GM19372 (cell line): ENCODE results near the gene VPS45.
"Not testable (repeated sequence)": the region's sequence is repeated elsewhere in the genome, so short reads cannot be mapped to it uniquely, and the experiment has no call there.

Experiments
- ATAC-seq: cut with Tn5 transposase; IDR thresholded peaks from one replicate; pipeline ENCODE4 v1.9.1; 2021; ENCODE audit warnings: mild to moderate bottlenecking, low read depth, moderate library complexity; ENCODE audit not compliant: unreplicated experiment

The VPS45 gene

DNA sequence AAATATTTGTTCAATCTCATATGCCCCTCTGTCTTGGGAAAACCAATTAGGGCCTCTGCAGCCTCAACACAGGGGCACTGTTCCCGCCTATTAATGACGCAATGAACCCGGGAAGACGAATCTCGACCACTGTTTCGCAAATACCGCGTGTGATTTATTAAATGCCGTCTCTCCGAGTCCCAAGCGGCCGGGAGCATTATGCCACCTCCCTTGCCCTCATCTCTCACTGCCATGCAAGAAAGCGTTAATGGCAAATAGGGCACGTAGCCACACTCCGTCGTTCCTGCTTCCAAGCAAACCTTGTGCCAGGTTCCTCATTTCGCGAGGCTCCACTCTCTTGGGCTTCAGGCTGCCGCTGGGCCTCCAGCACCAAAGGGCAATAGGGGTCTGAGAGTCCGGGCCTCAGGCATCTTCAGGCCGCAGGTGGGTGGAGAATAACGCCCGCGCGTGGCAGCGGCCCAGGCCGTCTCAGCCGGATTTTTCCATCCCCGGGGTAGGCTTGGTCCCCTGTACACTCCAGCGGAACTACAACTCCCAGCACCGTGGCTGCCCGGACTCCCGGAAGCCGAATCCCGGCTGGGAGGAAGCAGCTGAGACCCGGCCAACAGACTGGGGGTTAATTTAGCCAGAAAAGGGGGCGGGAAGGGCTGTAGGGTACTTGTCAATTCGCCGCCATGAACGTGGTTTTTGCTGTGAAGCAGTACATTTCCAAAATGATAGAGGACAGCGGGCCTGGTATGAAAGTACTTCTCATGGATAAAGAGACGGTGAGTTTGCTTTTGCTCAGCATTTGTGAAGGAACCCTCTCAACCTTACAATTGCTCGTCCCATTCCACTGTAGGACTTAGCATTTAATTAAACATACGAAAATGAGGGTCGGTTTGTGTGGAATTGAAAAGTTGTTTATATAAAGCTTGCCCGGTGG, at the start of gene VPS45:
TSS of gene VPS45 (plus strand) at position 593 of the 925 bp plus-strand sequence. CDS start at position 675, 82 bp downstream.
- ATAC-seq, result peak; percentile 83

- no peak for ATAC-seq
These were observed 49.4 kb upstream of the VPS45 start for GRCh38 chr1:150018165-150018564.

- ATAC-seq, result no peak
These were observed 46.9 kb upstream of the VPS45 start for GRCh38 chr1:150020711-150021110.

DNA sequence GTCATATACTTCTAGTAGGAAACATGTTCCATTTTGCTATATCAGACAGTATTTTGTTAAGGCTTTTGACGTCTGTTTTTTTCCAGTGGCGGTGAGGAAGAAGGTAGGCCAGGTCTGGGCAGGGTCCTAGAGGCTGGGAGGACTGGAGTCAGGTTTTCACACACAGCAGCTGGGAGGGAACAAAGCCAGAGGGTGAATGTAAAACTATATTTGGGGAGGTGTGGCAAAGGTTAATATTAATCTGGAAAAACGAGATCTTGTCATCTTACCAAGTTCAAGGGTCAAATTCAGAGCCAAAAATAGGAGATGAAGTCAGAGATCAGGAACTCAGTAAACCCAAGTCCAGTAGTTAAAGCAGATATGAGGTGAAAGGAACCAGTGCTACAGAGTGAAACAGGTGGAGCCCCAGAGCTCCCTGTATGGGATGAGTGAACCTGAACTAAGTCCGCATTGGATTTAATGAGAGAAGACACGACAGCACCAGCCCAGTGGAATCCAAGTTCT, 46.3 kb upstream of the VPS45 start:
- ATAC-seq, result no peak

DNA sequence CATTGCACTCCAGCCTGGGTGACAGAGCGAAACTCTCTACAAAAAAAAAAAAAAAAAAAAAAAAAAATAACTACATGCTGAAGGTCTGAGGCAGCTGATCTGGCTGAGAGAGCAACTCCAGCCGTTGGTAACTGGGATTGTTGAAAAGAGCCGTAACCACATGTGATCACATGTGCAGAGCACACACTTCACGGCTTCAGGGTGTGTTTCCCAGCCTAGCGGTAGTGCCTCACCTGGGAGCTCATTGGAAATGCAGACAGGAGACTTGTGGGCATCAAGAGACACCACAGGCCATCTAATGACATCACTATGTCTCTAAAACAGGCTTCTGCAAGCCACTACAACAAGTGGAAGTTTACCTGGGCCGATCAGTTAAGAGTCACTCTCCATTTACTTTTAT, 45.2 kb upstream of the VPS45 start:
- no peak for ATAC-seq

DNA sequence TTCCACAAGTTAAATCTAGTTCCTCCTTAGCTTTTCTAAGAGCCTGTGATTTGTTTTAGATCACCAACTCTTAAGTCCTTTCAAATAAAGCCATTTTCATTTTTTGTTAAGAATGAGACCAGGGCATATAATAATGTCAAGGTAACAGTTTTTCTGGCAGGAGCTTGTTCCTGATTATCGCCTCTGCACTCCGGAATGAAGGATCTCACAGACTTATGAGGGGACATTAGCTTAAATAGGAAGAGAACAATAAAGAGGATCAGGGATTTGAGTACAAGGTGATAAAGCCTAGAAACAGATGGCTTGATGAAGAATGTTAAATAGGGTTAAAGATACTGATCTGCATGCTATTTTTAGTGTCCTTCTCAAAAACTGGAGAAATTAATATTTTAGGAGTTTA, 43.4 kb upstream of the VPS45 start:
- no peak for ATAC-seq

- no peak for ATAC-seq
These were observed 39.3 kb upstream of the VPS45 start for GRCh38 chr1:150028322-150028721.

GRCh38 chr1:150034336-150034735, 33.2 kb upstream of the VPS45 start:
- ATAC-seq, result no peak

DNA sequence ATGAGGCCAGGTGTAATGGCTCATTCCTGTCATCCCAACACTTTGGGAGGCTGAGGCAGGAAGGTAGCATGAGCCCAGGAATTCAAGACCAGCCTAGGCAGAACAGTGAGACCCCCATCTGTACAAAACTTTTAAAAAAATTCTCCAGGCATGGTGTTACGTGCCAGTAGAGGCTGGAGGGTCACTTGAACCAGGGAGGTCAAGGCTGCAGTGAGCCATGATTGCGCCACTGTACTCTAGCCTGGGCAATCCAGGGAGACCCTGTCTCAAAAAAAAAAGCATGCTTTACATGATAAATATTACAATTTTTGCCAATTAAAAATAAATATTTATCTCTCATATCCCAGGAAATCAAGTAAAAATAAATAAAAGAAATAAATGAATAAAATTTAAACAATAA, 17.6 kb upstream of the VPS45 start:
- no peak for ATAC-seq

- ATAC-seq, result no peak
These were observed 16.5 kb upstream of the VPS45 start for GRCh38 chr1:150051089-150051373.

- ATAC-seq, result not testable (repeated sequence)
These were observed 15.6 kb upstream of the VPS45 start for GRCh38 chr1:150051905-150052412.

GRCh38 chr1:150053926-150054325, 13.7 kb upstream of the VPS45 start:
- no peak for ATAC-seq

- ATAC-seq, result not testable (repeated sequence)
These were observed 12.1 kb upstream of the VPS45 start for GRCh38 chr1:150055507-150055906.

GRCh38 chr1:150056407-150056806, 11.2 kb upstream of the VPS45 start:
- no peak for ATAC-seq

DNA sequence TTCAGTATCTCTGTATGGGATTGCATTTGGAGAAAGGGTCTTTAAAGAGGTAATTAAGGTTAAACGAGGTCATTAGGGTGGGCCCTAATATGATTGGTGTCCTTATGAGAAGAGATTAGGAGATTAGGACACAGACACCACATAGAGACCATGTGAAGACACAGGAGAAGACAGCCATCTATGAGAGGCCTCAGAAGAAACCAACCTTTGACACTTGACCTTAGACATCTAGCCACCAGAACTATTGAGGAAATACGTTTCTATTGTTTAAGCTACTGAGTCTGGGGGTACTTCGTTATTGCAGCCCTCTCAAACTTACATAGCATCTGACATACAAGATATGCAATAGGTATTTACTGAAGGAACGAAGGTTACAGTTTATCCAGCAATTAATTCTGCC, 7.3 kb upstream of the VPS45 start:
- no peak for ATAC-seq

DNA sequence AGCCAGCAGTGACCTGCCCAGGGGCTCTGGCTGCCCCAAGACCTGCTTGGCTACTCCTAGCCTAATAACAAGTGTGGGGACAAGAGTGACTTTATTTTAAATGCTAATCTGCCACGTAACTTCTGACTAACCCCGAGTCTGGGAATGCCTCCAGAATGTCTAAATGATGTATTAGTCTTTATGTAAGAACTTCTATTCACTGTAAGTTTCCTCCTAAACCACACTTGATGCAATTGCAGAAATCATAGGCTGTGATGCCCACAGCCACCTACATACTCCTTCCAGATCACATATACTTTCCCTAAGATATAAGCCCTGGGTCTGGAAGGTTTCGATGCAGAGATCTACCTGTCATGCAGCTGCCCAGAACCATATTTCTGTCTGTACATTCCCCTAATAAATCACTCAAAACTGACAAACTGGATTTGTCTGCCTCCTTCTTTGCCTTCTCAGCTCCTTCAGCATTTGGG, 5.9 kb upstream of the VPS45 start:
- ATAC-seq, result no peak

DNA sequence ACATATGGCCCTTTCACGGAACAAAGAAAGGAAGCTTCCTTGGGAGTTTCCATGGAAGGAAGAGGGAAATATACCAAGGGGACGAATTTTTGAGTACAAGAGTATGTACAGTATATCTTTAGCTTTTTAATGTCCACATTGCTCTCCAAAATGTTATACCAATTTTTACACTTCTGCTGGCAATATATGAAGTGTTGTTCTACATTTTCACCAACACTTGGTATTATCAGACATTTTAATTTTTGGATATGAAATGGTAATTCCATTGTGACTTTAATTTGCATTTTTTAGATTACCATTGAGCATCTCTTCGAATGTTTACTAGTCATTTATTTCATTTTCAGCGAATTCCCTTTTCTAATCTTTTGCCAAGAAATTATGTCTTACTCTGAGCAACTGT, 5.5 kb upstream of the VPS45 start:
- ATAC-seq, result no peak

DNA sequence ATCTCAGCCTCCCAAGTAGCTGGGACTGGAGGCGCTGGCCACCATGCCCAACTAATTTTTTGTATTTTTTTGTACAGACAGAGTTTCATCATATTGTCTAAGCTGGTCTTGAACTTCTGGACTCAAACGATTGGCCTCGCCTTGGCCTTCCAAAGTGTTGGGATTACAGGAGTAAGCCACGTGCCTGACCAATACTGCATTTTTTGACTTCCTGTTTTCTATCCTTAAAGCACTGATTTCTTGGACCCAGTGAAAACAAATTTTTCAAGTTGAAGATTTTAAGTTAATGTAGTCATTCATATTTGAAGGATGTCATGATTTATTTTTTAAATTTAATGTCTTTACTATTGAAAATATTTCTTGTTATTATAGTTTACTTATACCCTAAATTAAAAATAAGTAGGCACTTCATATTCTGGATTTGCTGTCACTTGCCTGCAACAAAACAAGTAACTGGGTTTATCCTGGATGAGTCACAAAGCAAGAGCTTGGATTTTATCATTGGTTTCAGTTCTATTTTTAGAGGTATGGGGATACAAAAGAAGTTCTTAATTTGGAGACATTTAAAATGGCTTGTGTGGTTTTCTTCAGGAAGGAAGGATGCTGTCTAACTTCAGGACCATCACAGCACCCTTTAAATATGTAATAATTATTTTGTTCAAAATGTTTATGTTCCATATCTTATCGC, 2.2 kb upstream of the VPS45 start:
- no peak for ATAC-seq

GRCh38 chr1:150066328-150066727, 1.2 kb upstream of the VPS45 start:
- ATAC-seq, result no peak

DNA sequence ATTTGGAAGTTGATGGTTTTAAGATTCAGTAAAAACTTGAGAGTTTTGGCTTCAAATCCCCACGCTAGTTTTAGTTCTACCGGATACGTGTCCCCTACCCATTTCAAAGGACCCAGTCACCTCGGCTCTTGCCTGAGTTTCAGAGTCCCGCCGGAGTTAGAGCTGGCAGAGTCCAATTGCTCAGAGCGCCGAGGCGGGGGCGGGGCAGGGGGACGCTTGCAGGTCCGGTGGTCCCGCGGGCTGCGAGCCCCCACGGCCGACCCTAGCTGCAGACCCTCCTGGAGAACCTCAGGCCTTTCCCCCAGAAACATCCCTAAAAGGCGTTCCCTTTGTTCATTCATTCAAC, 765 bp upstream of the VPS45 start:
- peak; percentile 21 for ATAC-seq

- no peak for ATAC-seq
These were observed 496 bp downstream of the VPS45 start for GRCh38 chr1:150068109-150068435.

DNA sequence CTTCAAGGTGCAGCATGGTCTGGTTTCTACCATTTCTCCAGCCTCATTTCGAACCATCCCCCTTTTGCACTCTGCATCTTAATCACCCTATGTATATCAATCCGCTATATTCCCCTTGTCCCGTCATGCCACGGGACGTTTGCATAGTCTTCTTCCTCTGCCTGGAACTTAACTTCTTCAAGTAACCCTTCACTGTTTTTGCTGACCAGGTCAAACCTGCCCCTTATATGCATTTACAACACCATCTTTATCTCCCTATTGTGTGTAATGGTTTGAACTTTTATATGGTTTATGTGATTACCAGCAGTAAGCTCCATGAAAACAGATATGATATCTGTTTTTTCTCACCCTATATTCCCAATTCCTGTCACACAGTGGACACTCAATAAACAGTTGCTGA, 2.3 kb downstream of the VPS45 start:
- ATAC-seq, result no peak
